ENCODE data around the gene RELL2.

RELL2 gene

DNA sequence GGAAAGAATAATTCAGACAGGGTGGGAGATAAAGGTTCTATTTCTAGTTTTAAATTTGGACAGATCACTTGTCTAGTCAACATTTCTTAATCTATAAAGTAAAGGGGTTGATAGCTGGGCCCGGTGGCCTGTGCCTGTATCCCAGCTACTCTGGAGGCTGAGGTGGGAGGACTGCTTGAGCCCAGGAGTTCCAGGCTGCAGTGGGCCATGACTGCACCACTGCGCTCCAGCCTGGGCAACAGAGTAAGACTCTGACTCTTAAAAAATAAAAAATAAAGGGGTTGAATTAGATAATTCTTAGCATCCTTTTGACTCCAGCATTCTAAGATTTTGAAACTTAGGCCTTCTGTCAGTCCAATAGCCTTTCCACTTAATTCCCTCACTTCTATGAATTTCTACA lies 28.8 kb upstream of the RELL2 start:
- Histone ChIP-seq H3K9me3 (ENCODE audit: control insufficient read depth, insufficient read depth, low read depth, low read length) (no peaks in the 10 kb centered on the region), H3K4me1 (ENCODE audit: control insufficient read depth, insufficient read depth, low read length) (peaks cover 6% of the 10 kb centered on the region; the same call in 1 of the 2 replicates), H3K36me3 (ENCODE audit: control insufficient read depth in 2 of 2, insufficient read depth in 1 of 2, low read length in 2 of 2) (peaks cover 0 to 3% of the 10 kb centered on the region in 2 experiments; a peak in 1 of 3 replicates), H3K27ac (ENCODE audit: extremely low read depth, low read depth, low read length) (no peak overlapping the region), H3K4me3 (ENCODE audit: low read depth, low read length) (no peak overlapping the region)
- ChIA-PET POLR2A (interaction anchor here (1.3 kb wide), 1 partner anchor 10 kb away, joined by 7 read pairs; no protein-coding TSS in a partner anchor), CTCF (interaction anchor here (0.5 to 3.7 kb wide), 5 partner anchors 10 to 390 kb away, joined by 3 to 25 read pairs (median 6); partner anchors contain the start of gene DIAPH1)
- TF ChIP-seq ZNF830 (tag by site-specific recombination; IDR thresholded peaks at IDR 0.05; ENCODE audit: low read depth), result no peak
- TF ChIP-seq KLF7 (tag by site-specific recombination; IDR thresholded peaks at IDR 0.05; ENCODE audit: borderline replicate concordance), result no peak
- no peak for TF ChIP-seq KLF16 (tag by site-specific recombination; IDR thresholded peaks at IDR 0.05)
- no peak for TF ChIP-seq ZNF777 (tag by site-specific recombination; IDR thresholded peaks at IDR 0.05; ENCODE audit: borderline replicate concordance)
- no peak for TF ChIP-seq ZSCAN16 (tag by site-specific recombination; IDR thresholded peaks at IDR 0.05)
- TF ChIP-seq ZSCAN23 (tag by site-specific recombination; IDR thresholded peaks at IDR 0.05), result no peak

DNA sequence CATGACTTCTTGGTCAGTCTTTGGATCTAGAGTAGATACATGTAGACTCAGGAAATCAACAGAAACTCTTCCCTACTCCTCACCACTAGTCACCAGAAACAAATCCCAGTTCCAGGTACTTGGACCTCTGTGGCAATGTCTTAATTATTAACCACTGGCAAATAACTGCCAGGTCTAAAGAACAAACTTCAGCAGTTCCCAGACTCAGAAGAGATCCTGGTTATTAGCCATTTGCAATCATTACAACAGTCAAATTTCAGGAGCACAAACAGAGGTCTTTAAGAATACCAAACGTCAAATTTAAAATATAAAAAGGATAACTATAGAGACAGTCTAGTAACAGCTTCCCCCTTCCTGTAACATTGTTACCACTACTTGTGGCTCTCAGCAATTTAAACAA lies 28.2 kb upstream of the RELL2 start:
- H3K4me3 ChIP-seq (ENCODE audit: low read depth, low read length), result no peak overlapping the region
- H3K4me1 ChIP-seq (ENCODE audit: control insufficient read depth, insufficient read depth, low read length), result peaks cover 11% of the 10 kb centered on the region; the same call in 1 of the 2 replicates
- POLR2A ChIA-PET, result no interaction called here
- H3K9me3 ChIP-seq (ENCODE audit: control insufficient read depth, insufficient read depth, low read depth, low read length), result no peaks in the 10 kb centered on the region
- H3K36me3 ChIP-seq (ENCODE audit: control insufficient read depth in 2 of 2, insufficient read depth in 1 of 2, low read length in 2 of 2), result peaks cover 0 to 3% of the 10 kb centered on the region in 2 experiments; a peak in 1 of 3 replicates
- TF ChIP-seq ZNF707 (tag by site-specific recombination; IDR thresholded peaks at IDR 0.05) (no peak), ZNF19 (tag by site-specific recombination; IDR thresholded peaks at IDR 0.05; ENCODE audit: low read depth) (no peak), IKZF3 (tag by site-specific recombination; IDR thresholded peaks at IDR 0.05) (no peak), ZNF214 (tag by site-specific recombination; IDR thresholded peaks at IDR 0.05; ENCODE audit: borderline replicate concordance) (no peak), ZSCAN4 (tag by site-specific recombination; IDR thresholded peaks at IDR 0.05) (no peak), ZNF610 (tag by site-specific recombination; IDR thresholded peaks at IDR 0.05; ENCODE audit: borderline replicate concordance) (no peak), ZNF560 (tag by site-specific recombination; IDR thresholded peaks at IDR 0.05; ENCODE audit: borderline replicate concordance) (no peak), ZNF23 (tag by site-specific recombination; IDR thresholded peaks at IDR 0.05; ENCODE audit: borderline replicate concordance) (no peak)
- TF ChIP-seq, protein P1, sequence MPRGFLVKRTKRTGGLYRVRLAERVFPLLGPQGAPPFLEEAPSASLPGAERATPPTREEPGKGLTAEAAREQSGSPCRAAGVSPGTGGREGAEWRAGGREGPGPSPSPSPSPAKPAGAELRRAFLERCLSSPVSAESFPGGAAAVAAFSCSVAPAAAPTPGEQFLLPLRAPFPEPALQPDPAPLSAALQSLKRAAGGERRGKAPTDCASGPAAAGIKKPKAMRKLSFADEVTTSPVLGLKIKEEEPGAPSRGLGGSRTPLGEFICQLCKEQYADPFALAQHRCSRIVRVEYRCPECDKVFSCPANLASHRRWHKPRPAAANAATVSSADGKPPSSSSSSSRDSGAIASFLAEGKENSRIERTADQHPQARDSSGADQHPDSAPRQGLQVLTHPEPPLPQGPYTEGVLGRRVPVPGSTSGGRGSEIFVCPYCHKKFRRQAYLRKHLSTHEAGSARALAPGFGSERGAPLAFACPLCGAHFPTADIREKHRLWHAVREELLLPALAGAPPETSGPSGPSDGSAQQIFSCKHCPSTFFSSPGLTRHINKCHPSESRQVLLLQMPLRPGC (tag by site-specific recombination; IDR thresholded peaks at IDR 0.05), result no peak
- CTCF ChIA-PET, result interaction anchor here (1.7 to 3.7 kb wide), 3 partner anchors 10 to 41 kb away, joined by 6 to 25 read pairs (median 19); partner anchors contain the start of gene DIAPH1
- H3K27ac ChIP-seq (ENCODE audit: extremely low read depth, low read depth, low read length), result no peak overlapping the region

GRCh38 chr5:141609044-141609443 lies 27.8 kb upstream of the RELL2 start:
- ChIA-PET CTCF (interaction anchor here (0.7 to 3.7 kb wide), 4 partner anchors 9 to 42 kb away, joined by 3 to 25 read pairs (median 12); partner anchors contain the start of gene DIAPH1), POLR2A (no interaction called here)
- H3K4me3 ChIP-seq (ENCODE audit: low read depth, low read length), result no peak overlapping the region
- no peak overlapping the region for H3K27ac ChIP-seq (ENCODE audit: extremely low read depth, low read depth, low read length)
- H3K36me3 ChIP-seq (ENCODE audit: control insufficient read depth in 2 of 2, insufficient read depth in 1 of 2, low read length in 2 of 2), result peaks cover 0 to 3% of the 10 kb centered on the region in 2 experiments; a peak in 1 of 3 replicates
- H3K4me1 ChIP-seq (ENCODE audit: control insufficient read depth, insufficient read depth, low read length), result peaks cover 16% of the 10 kb centered on the region
- H3K9me3 ChIP-seq (ENCODE audit: control insufficient read depth, insufficient read depth, low read depth, low read length), result no peaks in the 10 kb centered on the region
- TF ChIP-seq ZNF280D (tag by site-specific recombination; IDR thresholded peaks at IDR 0.05) (no peak), ZNF776 (tag by site-specific recombination; IDR thresholded peaks at IDR 0.05; ENCODE audit: borderline replicate concordance) (no peak), ZNF121 (tag by site-specific recombination; IDR thresholded peaks at IDR 0.05) (no peak), SCRT2 (tag by site-specific recombination; IDR thresholded peaks at IDR 0.05) (no peak), ZNF449 (tag by site-specific recombination; IDR thresholded peaks at IDR 0.05) (no peak), ZNF175 (tag by site-specific recombination; IDR thresholded peaks at IDR 0.05) (no peak), ZNF629 (tag by site-specific recombination; IDR thresholded peaks at IDR 0.05) (no peak), ZNF211 (tag by site-specific recombination; IDR thresholded peaks at IDR 0.05; ENCODE audit: low read depth) (no peak)

All from HEK293 (cell line).